ENCODE data around the gene TSSK3. TPM values are rescaled to one million over a fixed set of nuclear protein-coding genes. Genes with fewer than 3 reads are reported as not detected.

The TSSK3 gene
- total and polyA plus RNA-seq, 2 donors (not counting 3 experiments of a cell fraction or from before 2014, with no cell fraction given) = 0.42 to 0.65 TPM

DNA sequence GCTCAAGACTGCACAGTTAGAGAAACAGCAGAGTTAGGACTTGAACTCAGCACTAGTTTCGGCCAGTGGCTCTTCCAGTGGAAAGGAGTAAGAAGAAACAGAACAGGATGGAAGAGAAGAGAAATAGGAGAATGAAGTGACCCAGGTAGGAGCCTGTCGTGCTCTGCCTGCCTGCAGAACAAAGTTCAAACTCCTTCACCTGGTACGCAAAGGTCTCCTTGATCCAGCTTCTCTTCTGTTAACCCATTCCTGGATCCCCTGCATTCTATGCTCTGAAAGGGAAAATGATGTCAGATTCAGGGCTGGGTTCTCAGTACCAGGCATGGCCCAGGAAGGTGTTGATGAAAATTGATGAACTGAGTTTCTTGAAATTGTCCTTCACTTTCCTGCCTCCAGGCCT is 3.9 kb upstream of the TSSK3 start:
- no peaks in the 10 kb centered on the region for H3K27me3 ChIP-seq (ENCODE audit: control insufficient read depth in 2 of 2, insufficient read depth in 2 of 2, low read length in 2 of 2)
- no peaks in the 10 kb centered on the region for H3K9me3 ChIP-seq (replicated peaks; ENCODE audit: control insufficient read depth, insufficient read depth, low read length)
- dilution Hi-C loops (cut with MboI; ENCODE audit: extremely low pct_ligation_motif_present, low sequenced_read_pairs) (no loop called here), intact Hi-C loops (cut with micrococcal nuclease) (no loop called here)
- BruUV-seq (replicated peaks) = no TSS peak
- DNase-seq (ENCODE audit: low read depth, low spot score) (no peak), FAIRE-seq (no peak)
- H3K9ac ChIP-seq (replicated peaks; ENCODE audit: extremely low read depth, insufficient read depth, low read length) = no peak overlapping the region
- no peaks in the 10 kb centered on the region for H3K79me2 ChIP-seq (ENCODE audit: control insufficient read depth, insufficient read depth, low read length)
- H3K27ac ChIP-seq (ENCODE audit: insufficient read depth, low read depth, low read length) = no peak overlapping the region
- no peaks in the 10 kb centered on the region for H3K9me1 ChIP-seq (replicated peaks; ENCODE audit: control insufficient read depth, extremely low read depth, insufficient read depth, low read length)
- H4K20me1 ChIP-seq (replicated peaks; ENCODE audit: control insufficient read depth, extremely low read depth, insufficient read depth, low read length) = no peaks in the 10 kb centered on the region
- TF ChIP-seq GATA2 (IDR thresholded peaks at IDR 0.05; ENCODE audit: insufficient read depth, insufficient read length, low read depth, low read length) = no peak
- no peak for TF ChIP-seq FOS (IDR thresholded peaks at IDR 0.05; ENCODE audit: borderline replicate concordance, insufficient read depth, low read length)
- TF ChIP-seq MYC (IDR thresholded peaks at IDR 0.05; ENCODE audit: low read depth, low read length) = no peak
- TF ChIP-seq MAX (IDR thresholded peaks at IDR 0.05; ENCODE audit: insufficient read depth, insufficient read length) = no peak
- no peak for TF ChIP-seq POLR2AphosphoS5 (IDR thresholded peaks at IDR 0.05; ENCODE audit: insufficient read depth, low read depth, low read length)
- TF ChIP-seq POLR2A (IDR thresholded peaks at IDR 0.05; ENCODE audit: low read depth, low read length) = no peak
- no peak for TF ChIP-seq JUN (IDR thresholded peaks at IDR 0.05; ENCODE audit: borderline replicate concordance, insufficient read depth, insufficient read length, low read depth)
- TF ChIP-seq EZH2 (IDR thresholded peaks at IDR 0.05; ENCODE audit: borderline replicate concordance, low read depth, low read length, severe bottlenecking) = no peak
- TF ChIP-seq, protein P1, sequence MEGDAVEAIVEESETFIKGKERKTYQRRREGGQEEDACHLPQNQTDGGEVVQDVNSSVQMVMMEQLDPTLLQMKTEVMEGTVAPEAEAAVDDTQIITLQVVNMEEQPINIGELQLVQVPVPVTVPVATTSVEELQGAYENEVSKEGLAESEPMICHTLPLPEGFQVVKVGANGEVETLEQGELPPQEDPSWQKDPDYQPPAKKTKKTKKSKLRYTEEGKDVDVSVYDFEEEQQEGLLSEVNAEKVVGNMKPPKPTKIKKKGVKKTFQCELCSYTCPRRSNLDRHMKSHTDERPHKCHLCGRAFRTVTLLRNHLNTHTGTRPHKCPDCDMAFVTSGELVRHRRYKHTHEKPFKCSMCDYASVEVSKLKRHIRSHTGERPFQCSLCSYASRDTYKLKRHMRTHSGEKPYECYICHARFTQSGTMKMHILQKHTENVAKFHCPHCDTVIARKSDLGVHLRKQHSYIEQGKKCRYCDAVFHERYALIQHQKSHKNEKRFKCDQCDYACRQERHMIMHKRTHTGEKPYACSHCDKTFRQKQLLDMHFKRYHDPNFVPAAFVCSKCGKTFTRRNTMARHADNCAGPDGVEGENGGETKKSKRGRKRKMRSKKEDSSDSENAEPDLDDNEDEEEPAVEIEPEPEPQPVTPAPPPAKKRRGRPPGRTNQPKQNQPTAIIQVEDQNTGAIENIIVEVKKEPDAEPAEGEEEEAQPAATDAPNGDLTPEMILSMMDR (IDR thresholded peaks at IDR 0.05; ENCODE audit: extremely low read depth in 1 of 2, insufficient read depth in 1 of 2, low read depth in 1 of 2, low read length in 2 of 2) = no peak
- POLR2A ChIA-PET = interaction anchor here (1.4 kb wide), 1 partner anchor 22 kb away, joined by 3 read pairs; the partner anchor contains the start of gene MARCKSL1
- peaks cover 0 to 1% of the 10 kb centered on the region in 2 experiments for H3K36me3 ChIP-seq (ENCODE audit: control insufficient read depth in 2 of 2, extremely low read depth in 1 of 2, insufficient read depth in 2 of 2, low read length in 2 of 2)
- peaks cover 9% of the 10 kb centered on the region for H3K4me1 ChIP-seq (ENCODE audit: control insufficient read depth, extremely low read depth, insufficient read depth, low read length)
- no peak overlapping the region for H2AFZ ChIP-seq (ENCODE audit: low read depth, low read length)
- no peak overlapping the region for H3K4me3 ChIP-seq (replicated peaks in 1 of 3; ENCODE audit: insufficient read depth in 1 of 3, low read depth in 1 of 3, low read length in 3 of 3)
- CTCF ChIA-PET = no interaction called here
- H3K4me2 ChIP-seq (ENCODE audit: insufficient read depth, low read length) = no peak overlapping the region
